IPS-NIHi7 (cell line): Measurements from ENCODE around the gene TBATA.

Experiments used
- DNase-seq: peaks from one replicate; pipeline ENCODE4 v3.0.0; 2012; ENCODE audit warnings: mixed read lengths; ENCODE audit errors: extremely low spot score

Gene TBATA

DNA sequence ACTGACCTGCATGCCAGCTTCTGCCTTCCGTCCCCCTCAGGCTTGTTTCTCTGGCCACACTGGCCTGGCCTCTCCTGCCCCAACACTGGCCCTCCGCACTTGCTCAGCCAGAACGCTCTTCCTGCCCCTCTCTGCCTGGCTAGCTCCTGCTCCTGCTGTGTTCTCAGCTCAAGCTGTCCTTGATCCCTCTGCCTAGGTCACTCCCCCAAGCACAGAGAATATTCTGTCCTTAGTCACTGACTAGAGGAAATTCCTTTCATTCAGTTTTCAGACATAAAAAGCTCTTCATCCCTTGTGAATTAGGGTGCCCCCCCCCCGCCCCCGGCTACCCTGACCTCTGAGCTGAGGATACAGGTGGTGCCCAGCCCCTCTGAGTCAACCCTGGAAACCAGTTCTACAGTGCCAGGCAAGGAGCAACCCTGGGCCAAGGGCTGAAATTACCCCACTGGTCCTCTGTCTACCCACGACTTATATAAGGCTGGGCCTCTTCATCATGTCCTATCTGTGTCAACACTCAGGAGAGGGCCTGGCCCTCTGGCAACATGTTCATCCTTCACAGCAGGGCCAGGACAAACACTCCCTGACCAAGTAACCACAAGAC lies 23.9 kb upstream of the TBATA start:
- DNase-seq = no peak

DNA sequence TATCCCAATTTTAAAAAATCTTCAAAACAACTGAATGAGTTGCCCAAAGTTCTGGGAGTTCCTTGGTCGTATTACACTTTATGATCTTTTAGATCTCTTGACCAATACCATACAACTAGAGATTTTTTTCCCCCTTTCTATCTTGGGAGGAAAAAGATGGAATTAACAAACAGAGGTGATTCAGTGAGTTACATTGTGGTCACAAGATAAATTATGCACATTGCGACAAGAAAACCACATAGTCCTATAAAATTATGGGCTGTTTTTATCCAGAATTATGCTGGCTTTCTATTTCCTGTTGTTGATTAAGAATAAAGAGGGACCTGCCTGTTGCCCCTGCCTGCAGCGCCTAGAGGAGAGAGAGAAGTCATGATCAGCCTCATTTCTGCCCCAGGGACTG lies 22.4 kb upstream of the TBATA start:
- DNase-seq = no peak

DNA sequence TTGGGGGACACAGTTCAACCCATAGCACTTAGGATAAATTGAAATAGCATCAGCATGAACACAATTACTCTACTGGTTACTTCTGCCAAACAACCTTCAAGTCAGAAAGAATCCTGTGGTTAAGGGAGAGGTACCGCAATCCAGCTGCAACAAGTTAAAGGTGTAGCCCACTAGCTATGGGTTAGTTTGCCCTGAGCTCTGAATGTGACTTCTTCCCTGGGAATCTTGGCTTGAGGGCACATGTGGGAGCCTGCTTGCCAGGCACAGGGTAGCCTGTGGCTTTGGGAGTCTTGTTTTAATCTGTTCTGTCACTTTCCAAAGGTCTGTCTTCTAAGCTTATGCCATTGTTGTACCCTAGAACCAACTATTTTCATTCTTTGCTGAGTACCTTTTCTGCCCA lies 21.7 kb upstream of the TBATA start:
- DNase-seq = no peak

DNA sequence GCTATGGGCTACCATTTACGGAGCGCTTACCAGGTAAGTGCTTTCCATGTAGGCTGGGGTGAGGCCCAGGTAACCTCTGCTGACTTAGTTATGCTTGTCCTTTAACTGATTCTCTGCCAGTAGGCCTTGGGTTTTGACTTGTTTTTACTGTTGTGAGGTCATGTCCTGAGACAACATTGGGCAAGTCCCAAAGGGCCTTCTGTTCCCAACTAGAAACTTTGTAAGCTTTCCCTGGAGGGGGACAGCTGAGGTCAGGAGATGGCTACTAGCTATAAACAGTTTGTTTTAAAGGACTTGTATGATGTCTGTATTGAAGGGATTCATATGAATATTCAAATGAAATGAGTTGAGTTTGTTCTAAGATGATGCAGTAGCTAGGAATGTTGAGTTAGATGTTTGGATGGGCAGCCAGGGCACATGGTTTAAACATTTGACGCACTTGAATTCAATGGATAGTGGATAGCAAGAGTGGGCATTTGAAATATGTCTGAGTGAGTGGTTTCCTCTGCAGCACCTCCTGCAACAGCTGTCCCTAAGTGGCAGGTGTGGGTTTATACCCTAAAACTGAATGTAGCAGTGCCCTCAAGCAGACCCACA lies 20.5 kb upstream of the TBATA start:
- no peak for DNase-seq

DNA sequence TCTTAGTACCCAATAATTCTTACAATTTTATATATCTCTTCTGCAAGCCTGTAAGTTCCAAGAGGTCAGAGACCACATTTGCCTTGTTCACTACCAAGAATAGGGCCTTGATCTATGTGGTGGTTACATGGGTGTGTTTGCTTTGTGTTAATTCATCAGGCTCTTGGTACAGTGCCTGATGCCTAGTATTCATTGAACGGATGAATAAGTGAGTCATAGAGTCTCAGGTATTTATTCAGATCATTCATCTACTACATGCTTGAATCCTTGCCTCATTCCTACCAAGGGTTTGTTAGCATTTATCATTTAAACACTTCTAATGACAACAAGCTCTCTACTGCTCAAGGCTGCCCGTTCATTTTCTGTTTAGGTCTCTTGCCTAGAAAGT lies 19.2 kb upstream of the TBATA start:
- DNase-seq = no peak

DNA sequence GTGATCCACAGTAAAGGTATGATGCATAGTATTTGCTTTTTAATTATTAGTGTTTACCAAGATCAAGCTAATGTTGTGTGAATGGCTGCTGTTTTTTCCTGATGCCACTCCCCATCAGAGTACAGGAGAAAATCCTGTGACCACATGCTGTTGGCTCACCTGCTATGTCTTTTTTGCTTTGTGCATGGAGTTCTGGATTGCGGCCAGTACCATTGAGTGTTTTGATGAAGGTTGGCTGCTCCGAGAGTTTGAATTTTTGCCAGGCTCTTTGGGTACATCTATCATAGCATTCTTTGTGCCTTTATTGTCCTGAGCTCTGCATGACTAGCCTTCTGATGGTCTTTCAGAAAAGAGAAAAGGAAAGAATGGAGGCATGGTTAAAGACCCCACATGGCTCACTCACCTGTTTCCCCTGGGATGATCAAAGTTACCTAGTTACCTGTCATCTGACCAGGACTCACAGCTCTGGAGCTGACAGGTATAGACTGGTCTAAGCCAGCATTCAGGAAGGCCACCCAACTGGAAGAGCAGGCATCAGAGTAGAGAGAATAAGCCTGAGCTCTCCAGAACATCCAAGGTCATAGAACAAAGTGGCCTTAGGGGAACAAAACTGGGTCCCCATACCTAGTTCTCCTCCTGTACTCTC lies 18.7 kb upstream of the TBATA start:
- no peak for DNase-seq

DNA sequence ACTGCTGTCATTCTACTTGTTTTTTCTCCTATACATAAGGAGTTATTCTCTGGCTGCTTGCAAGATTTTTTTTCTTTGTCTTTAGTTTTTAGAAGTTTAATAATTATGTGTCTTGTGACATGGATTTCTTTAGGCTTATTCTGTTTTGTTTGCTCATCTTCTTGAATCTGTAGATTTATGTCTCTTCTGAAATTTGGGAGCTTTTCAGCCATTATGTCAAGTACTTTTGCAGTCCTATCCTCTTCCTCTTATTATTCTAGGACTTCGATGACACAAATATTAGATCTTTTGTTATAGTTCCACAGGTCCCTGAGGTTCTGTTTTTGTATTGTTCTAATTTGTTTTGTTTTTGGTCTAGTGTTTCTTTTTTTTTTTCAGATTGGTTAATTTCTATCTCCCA lies 16.7 kb upstream of the TBATA start:
- no peak for DNase-seq

DNA sequence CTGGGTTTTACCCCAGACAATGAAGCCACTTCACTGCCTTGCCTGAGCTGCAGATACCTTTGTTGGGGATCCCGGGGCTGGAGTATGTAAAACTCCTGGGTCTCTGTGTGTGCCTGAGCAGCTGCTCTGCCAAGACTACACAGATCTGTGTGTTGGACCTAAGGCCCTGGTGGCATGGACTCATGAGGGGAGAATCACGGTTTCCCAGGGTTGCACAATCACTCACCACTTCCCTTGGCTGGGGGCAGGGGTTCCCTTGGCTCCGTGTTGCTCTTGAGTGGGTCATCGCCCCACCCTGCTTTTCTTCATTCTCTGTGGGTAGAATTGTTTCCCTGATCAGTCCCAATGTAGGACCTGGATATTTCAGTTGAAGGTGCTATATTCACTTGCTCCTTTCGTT lies 13.9 kb upstream of the TBATA start:
- no peak for DNase-seq

DNA sequence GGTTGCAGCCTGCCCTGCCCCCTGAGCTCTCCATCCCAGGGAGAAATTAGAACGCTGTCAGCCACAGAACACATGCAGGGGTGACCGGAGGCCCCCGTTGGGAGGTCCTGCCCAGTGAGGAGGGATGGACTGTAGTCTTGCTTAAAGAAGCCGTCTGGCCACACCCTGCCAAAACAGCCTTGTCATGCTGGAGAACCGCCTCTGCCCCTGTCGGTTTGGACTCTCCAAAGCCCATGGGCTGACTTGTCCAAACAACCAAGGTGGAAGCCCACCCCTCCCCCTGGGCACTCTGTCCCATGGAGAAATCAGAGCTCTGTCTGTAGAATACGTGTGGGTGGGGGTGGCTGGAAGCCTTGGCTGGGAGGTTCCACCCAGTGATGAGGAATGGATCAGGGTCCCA lies 12.7 kb upstream of the TBATA start:
- DNase-seq = no peak

DNA sequence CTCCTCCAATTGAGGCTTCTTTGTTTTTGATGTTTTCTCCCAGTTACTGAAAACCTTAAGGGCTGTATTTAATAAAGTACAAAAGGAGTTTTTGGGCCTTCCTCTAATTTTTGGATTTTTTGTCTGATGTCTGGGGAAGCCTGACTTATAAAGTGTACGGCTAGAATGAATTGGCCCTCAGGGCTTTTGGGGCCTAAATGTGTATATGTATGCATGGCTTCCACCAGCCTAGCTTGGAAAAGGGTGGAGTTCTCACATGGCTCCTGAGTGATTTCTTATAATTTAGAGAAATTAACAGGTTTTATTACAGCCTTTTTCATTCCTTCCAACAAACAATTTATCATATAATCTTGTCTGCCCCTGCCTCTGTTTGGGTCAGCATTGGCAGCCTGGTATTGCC lies 10.4 kb upstream of the TBATA start:
- no peak for DNase-seq

DNA sequence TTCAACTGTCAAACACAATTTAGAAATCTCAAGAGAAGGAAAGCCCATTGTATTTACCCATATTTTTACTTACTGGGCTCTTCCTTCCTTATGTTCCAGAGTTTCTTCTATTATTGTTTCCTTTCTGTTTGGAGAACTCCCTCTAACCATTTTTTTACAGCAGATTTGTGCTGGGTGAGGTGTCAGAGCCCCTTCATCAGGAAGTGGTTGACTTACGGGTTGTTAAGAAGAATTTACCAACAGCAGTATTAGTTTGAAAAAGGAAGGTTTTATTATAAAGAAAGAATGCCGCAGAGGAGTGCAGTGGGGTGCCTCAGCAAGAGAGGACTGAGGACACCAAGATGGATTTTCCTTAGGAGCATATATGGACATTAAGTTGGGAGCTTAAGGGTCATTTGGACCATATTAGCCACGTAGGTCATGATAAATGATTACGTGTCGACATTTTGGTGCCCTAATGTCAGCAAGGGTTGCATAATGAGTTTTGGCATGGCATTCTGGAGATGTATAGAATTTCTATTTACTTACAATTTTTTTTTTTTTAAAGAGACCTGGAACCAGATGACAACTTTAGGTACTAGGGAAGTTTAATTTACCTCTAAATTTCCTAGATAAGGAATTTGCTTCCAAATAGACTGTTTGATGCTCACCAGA lies 6.3 kb upstream of the TBATA start:
- DNase-seq = no peak

DNA sequence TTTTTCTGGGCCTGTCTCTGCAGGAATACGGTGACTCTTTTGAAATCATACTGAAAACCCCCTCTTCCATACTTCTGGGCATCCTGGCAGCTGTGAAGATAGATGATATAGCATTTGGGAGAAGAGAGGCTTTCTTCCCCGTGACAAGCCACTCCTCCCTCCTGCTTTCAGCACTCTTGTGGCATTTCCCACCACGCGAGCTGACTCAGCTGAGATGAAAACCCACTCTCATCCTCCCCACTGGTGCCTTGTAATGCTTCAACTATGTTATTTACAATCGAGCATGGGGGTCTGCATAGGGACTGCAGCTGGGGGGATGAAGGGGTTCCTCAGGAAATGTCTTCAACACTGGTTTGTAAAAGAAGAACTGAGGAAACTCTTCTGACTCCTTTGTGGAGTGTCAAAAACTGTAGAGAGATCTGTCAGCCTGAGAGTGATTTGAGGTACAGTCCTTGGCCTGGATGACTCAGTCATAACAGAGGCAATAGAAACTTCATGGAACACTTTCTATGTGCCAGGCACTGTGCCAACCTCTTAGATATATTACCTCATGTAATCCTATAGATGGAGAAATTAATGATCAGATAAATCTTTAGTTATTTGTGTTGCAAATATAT lies 1.7 kb upstream of the TBATA start:
- no peak for DNase-seq

DNA sequence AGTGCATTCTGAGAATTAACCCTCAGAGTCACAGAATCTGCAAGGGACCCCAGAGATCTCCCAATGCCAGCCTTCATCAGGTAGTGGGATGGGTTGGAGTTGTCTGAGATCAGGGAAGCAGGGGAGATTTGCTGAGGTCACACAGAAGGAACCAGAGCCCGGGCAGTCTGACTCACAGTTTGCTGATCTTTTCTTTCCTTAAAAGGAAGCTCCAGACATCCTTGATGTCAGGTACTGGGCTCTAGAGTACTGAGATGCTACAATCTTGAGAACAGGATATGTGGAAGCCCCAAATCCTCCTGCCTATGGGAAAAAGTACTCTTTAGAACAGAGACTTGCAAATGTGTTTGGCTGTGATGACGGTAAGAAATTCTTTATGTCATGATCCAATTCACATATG lies 706 bp downstream of the TBATA start:
- DNase-seq = peak; percentile 20

DNA sequence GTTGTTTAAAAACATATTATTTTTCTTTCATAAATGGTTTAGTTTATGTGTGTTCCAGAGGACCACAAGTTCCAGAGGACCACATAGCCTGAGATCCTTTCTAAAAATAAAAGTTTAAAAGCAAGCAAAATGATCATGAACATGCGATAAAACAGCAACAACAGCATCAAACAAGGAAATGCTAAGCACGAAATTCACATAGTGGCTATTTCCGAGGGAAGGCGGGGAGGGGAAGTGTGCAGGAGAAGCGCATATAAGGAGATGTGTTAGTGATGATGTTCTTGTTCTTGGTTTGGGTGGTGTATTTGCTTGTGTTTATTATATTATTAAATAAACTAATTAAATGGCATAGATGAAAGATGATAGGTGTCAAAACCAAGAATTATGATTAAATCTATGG lies 1.2 kb downstream of the TBATA start:
- DNase-seq = no peak

DNA sequence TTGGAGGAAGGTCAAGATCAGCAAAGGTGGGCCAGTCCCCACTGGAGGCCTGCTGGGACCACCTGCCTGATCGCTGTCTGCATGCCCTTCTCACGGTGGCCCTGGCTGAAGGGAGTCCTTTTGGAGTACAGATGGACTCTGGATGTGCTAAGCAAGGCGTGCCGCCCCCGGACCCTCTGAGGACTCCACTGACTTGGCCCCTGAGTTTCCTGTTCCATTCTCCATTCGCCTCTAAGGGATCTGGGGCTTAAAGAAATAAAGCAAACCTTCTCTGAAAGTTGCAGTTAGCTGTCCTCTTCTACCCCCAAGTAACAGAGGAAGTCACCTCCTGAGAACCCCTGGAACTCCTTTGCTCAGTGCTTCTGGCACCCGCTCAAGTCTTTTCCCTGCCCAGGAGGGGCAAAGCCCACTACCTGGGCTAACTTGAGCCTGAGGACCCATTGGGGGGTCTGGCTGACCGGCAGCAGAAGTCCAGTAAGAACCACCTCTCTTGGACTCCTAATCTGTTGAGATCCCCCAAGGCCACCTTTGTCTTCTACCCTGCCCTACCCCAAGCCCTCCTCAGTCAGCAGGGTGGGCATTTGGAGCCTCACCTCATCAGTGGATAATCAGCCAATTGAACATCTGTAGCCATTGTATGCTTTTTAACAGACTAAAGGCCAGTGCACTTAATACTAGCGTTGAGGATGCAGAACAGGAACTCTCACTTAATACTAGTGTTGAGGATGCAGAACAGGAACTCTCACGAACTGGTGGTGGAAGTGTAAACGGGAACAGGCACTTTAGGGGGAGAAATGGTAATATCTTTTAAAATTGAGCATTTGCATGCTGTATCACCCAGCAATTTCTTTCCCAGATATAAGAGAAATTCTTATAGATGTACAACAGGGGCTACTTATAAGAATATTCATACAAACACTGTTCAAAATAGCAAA lies 2.2 kb downstream of the TBATA start:
- DNase-seq = no peak

DNA sequence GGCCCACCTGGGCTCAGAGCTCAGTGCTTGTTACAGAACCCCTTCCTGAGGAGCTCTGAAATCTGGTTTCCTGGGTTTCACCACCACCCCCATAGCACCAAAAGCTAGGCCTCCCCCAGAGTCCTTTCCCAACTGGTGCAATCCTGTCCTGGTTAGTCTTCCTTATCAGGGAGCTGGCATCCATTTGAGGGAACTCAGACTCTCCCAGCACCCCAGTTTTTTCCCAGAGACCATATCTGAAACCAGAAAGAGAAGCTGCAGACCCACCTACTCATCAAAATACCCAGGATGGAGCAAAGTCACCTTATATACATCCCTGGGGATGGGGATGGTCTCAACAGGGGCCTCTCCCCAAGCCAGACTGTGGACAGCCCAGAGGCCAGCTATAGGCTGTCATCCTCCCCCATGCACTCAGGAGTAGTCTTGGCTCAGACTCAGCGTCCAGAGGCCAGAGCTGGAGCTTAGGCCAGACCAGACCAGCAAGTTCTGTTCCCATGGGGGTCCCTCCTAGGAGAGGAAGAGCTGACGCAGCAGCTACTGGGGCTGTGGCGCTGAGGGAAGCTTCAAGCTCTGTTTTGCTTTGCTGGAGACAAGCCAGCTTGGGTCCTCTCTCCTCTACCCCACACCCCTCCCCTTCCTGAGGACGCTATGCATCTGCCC lies 3.0 kb downstream of the TBATA start:
- DNase-seq = no peak

DNA sequence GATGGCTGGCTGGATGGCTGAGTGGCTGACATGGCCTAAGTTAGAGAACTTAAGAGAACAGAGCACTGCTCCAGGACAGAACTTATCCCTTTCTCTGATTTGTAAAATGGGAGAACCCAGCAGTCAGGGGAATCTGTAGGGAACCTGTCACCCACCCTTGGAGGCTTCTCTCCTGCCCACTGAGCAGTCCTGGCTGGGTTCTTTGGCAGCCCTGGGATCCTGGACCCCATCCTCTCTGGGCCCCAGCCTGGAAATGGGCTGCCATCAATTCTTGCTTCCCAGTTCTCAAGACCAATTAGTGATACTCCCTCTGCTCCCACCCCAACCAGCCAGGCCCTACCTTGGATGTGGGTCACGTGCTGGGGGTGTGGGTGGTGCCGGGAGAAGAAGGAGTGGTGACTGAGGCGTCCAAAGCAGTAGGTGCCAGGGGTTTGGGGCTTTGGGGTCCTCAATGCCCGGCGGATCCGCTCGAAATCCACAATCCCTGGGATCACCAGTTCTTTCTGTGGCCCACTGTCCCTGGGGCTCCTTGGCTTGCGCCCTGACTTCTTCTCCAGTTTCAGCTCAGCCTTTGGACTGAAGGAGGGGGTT lies 3.6 kb downstream of the TBATA start:
- no peak for DNase-seq

DNA sequence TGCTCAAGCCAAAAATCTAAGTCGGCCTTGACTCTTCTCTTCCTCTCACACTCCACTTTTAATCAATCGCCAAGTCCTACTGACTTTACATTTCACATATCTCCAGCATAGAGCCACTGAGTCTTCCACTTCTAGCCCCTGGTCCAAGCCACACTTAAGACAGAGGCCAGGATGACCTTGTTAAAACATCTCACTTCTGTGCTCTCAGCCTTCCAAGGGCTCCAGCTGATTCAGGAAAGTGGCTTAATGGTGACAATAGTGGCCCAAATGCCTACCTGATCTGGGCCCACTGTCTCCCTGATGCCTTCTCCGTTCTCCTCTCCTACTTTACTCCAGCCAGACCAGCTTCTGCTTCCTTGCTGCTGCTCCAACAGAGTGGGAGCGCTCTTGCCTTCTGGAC lies 4.4 kb downstream of the TBATA start:
- no peak for DNase-seq

DNA sequence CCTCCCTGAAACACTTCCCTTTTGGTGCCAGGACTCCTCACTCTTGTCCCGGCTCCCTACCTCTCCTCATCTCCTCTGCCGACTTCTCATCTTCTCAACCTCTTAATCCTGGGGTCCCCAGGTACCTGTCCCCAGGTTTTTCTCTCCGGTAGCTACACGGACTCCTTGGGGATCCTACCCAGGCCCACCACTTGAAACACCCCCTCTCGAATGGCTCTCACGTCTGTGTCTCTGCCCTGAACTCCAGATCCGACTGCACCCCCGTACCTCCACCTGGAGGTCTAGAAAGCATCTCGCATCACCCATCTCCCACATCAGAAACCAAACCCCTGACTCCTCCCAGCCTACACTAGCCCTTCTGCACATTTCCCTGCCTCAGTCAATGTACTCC lies 4.8 kb downstream of the TBATA start:
- no peak for DNase-seq

DNA sequence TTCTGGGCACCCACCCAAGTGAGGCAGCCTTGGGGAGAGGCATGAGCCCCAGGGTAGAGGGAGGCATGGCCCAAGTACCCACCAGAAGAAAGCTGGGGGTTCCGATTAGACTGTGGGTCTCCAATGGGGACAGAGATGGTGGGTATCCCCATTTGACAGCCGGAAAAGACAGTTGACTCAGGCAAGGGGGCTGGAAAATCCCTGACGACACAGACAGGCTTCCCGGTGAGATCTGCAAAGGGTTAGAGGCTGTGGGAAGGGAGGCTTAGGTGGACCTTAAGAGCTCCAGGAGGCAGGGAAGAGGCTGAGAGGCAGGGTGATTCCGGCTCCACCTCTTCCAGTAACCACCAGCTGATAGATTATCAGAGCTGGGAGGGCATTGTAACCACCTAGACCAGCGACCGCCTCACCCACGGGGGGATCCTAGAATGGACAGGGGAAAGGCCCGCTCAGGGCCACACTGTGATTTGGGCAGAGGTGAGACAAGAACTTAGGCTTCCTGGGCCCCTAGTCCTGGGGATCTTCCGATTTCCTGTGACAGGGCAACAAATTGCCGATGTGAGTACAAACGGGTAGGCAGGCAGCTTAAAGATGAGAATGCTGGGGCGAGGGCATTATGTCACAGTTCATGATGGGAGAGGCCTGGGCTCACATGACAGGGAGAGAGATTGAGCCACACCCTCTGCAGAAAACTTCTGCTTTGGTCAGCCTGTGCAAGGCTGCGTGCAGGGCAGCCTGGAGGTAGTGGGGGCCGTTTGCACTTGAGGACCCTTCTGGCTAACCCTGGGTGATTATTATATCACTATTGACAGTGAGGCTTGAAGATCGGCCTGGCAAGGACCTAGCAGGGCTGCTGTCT lies 5.4 kb downstream of the TBATA start:
- DNase-seq = no peak
